NT2/D1 (cell line): ENCODE measurements around the gene EPHB2.

Experiments used
- YY1 ChIP-seq: IDR thresholded peaks from 2 replicates; pipeline ENCODE4 v1.6.1; 2011; ENCODE audit not compliant: insufficient read length, insufficient read depth
- ZNF274 ChIP-seq: IDR thresholded peaks from 2 replicates; pipeline ENCODE4 v1.6.1; 2011; ENCODE audit warnings: mild to moderate bottlenecking, low read depth, low read length

DNA sequence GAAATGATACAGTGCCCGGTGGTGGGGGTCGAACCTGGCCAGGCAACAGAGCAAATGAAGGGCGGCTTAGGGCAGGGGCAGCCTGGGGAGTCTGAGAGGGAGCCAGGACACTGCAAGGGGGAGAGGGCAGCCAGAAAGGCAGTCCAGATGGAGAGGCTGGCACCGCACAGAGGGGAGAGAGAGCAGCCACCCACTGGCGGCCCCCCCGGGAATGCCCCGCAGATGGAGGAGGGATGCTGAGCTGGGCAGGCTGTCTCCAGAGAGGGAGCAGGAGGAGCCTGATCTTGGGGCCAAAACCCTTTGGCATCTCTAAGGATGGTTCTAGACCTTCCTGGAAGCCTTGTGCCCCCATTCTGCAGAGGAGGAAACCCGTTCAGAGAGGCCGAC, 149.8 kb downstream of the EPHB2 start:
- no peak for TF ChIP-seq ZNF274
- no peak for TF ChIP-seq YY1
